Measurements from ENCODE around the gene SPTBN4. TPM values are rescaled to one million over a fixed set of nuclear protein-coding genes. Genes with fewer than 3 reads are reported as not detected.
"Not testable (repeated sequence)": the region's sequence is repeated elsewhere in the genome, so short reads cannot be mapped to it uniquely, and the experiment has no call there.

The SPTBN4 gene
- total RNA-seq, 5 donors from 2014 or later (not counting 1 experiment from before 2014, with no cell fraction given), result 0.37 to 1.2 (median 0.66) TPM

GRCh38 chr19:40497214-40497613 is 30.4 kb downstream of the SPTBN4 start:
- Histone ChIP-seq H3K4me1 (ENCODE audit: control insufficient read depth in 1 of 2, extremely low read depth in 1 of 2, insufficient read depth in 2 of 2, low read length in 2 of 2) (no peaks in the 10 kb centered on the region), H3K4me3 (ENCODE audit: control insufficient read depth in 1 of 2, extremely low read depth in 1 of 2, low read length in 1 of 2) (no peak overlapping the region), H3K36me3 (ENCODE audit: control insufficient read depth in 2 of 2, extremely low read depth in 1 of 2, insufficient read depth in 1 of 2, low read length in 1 of 2) (no peaks in the 10 kb centered on the region), H3K9me3 (no peaks in the 10 kb centered on the region), H3K27me3 (replicated peaks in 1 of 2; ENCODE audit: control insufficient read depth in 2 of 2, extremely low read depth in 1 of 2, insufficient read depth in 2 of 2, low read length in 1 of 2) (peaks cover 0 to 27% of the 10 kb centered on the region in 2 experiments), H3K27ac (ENCODE audit: low read length) (no peak overlapping the region)
- CTCF ChIA-PET, result no interaction called here
- ATAC-seq (replicated peaks in 1 of 4) (no peak), DNase-seq (no peak)
- H3K4me1 Mint-ChIP-seq, result no peaks in the 10 kb centered on the region
- no peaks in the 10 kb centered on the region for H3K36me3 Mint-ChIP-seq
- POLR2A ChIA-PET, result no interaction called here
- no peak overlapping the region for H3K4me3 Mint-ChIP-seq
- H3K9me3 Mint-ChIP-seq, result no peaks in the 10 kb centered on the region
- peaks cover 12 to 19% of the 10 kb centered on the region in 2 donors for H3K27me3 Mint-ChIP-seq
- H3K27ac Mint-ChIP-seq, result no peak overlapping the region
- 87% methylated on average over 12 of the region's 12 CpGs for WGBS (ENCODE audit: insufficient coverage)

GRCh38 chr19:40499320-40499719 is 32.5 kb downstream of the SPTBN4 start:
- H3K4me3 Mint-ChIP-seq, result no peak overlapping the region
- no peaks in the 10 kb centered on the region for H3K9me3 ChIP-seq
- WGBS (ENCODE audit: insufficient coverage), result 90% methylated on average over 3 of the region's 5 CpGs
- no peaks in the 10 kb centered on the region for H3K4me1 ChIP-seq (ENCODE audit: control insufficient read depth in 1 of 2, extremely low read depth in 1 of 2, insufficient read depth in 2 of 2, low read length in 2 of 2)
- H3K9me3 Mint-ChIP-seq, result no peaks in the 10 kb centered on the region
- ATAC-seq (replicated peaks in 1 of 4), result no peak
- H3K36me3 Mint-ChIP-seq, result no peaks in the 10 kb centered on the region
- no peaks in the 10 kb centered on the region for H3K36me3 ChIP-seq (ENCODE audit: control insufficient read depth in 2 of 2, extremely low read depth in 1 of 2, insufficient read depth in 1 of 2, low read length in 1 of 2)
- H3K4me3 ChIP-seq (ENCODE audit: control insufficient read depth in 1 of 2, extremely low read depth in 1 of 2, low read length in 1 of 2), result no peak overlapping the region
- ChIA-PET CTCF (interaction anchor here in 1 of 2 donors (0.7 kb wide), 1 partner anchor 361 kb away, joined by 5 read pairs; no protein-coding TSS in a partner anchor), POLR2A (no interaction called here)
- DNase-seq, result no peak
- H3K27ac ChIP-seq (ENCODE audit: low read length), result no peak overlapping the region
- H3K27ac Mint-ChIP-seq, result no peak overlapping the region
- H3K27me3 Mint-ChIP-seq, result peaks cover 9 to 21% of the 10 kb centered on the region in 2 donors
- H3K4me1 Mint-ChIP-seq, result no peaks in the 10 kb centered on the region
- H3K27me3 ChIP-seq (replicated peaks in 1 of 2; ENCODE audit: control insufficient read depth in 2 of 2, extremely low read depth in 1 of 2, insufficient read depth in 2 of 2, low read length in 1 of 2), result peaks cover 0 to 40% of the 10 kb centered on the region in 2 experiments

GRCh38 chr19:40500678-40501530 is 34.1 kb downstream of the SPTBN4 start:
- H3K4me1 ChIP-seq (ENCODE audit: control insufficient read depth in 1 of 2, extremely low read depth in 1 of 2, insufficient read depth in 2 of 2, low read length in 2 of 2); ATAC-seq (replicated peaks in 1 of 4); H3K4me3 Mint-ChIP-seq; H3K27ac Mint-ChIP-seq; H3K27ac ChIP-seq (ENCODE audit: low read length); H3K36me3 Mint-ChIP-seq; H3K9me3 ChIP-seq; H3K36me3 ChIP-seq (ENCODE audit: control insufficient read depth in 2 of 2, extremely low read depth in 1 of 2, insufficient read depth in 1 of 2, low read length in 1 of 2); H3K9me3 Mint-ChIP-seq; H3K4me3 ChIP-seq (ENCODE audit: control insufficient read depth in 1 of 2, extremely low read depth in 1 of 2, low read length in 1 of 2); H3K4me1 Mint-ChIP-seq; DNase-seq: not testable (repeated sequence)
- 60% methylated on average over 3 of the region's 8 CpGs for WGBS (ENCODE audit: insufficient coverage)
- H3K27me3 ChIP-seq (replicated peaks in 1 of 2; ENCODE audit: control insufficient read depth in 2 of 2, extremely low read depth in 1 of 2, insufficient read depth in 2 of 2, low read length in 1 of 2), result peaks cover 0 to 37% of the 10 kb centered on the region in 2 experiments
- H3K27me3 Mint-ChIP-seq, result peaks cover 6 to 12% of the 10 kb centered on the region in 2 donors
- CTCF ChIA-PET, result interaction anchor here in 1 of 2 donors (1.1 kb wide), 1 partner anchor 36 kb away, joined by 3 read pairs; no protein-coding TSS in a partner anchor
- POLR2A ChIA-PET, result interaction anchor here in 1 of 2 donors (0.6 to 0.7 kb wide), 2 partner anchors 86 to 99 kb away, joined by 4 read pairs; no protein-coding TSS in a partner anchor

- H3K27me3 ChIP-seq (replicated peaks in 1 of 2; ENCODE audit: control insufficient read depth in 2 of 2, extremely low read depth in 1 of 2, insufficient read depth in 2 of 2, low read length in 1 of 2), result peaks cover 0 to 41% of the 10 kb centered on the region in 2 experiments
- H3K27ac ChIP-seq (ENCODE audit: low read length), result no peak overlapping the region
- no peak for DNase-seq
- WGBS (ENCODE audit: insufficient coverage), result no CpG with 5 or more reads among the region's 4 CpGs
- H3K27me3 Mint-ChIP-seq, result peaks cover 6 to 12% of the 10 kb centered on the region in 2 donors
- no peaks in the 10 kb centered on the region for H3K36me3 ChIP-seq (ENCODE audit: control insufficient read depth in 2 of 2, extremely low read depth in 1 of 2, insufficient read depth in 1 of 2, low read length in 1 of 2)
- ATAC-seq (replicated peaks in 1 of 4), result no peak
- H3K9me3 Mint-ChIP-seq, result no peaks in the 10 kb centered on the region
- no peaks in the 10 kb centered on the region for H3K36me3 Mint-ChIP-seq
- ChIA-PET CTCF (interaction anchor here in 1 of 2 donors (1.1 kb wide), 1 partner anchor 37 kb away, joined by 3 read pairs; no protein-coding TSS in a partner anchor), POLR2A (no interaction called here)
- no peaks in the 10 kb centered on the region for H3K4me1 ChIP-seq (ENCODE audit: control insufficient read depth in 1 of 2, extremely low read depth in 1 of 2, insufficient read depth in 2 of 2, low read length in 2 of 2)
- no peaks in the 10 kb centered on the region for H3K9me3 ChIP-seq
- no peak overlapping the region for H3K4me3 Mint-ChIP-seq
- no peak overlapping the region for H3K4me3 ChIP-seq (ENCODE audit: control insufficient read depth in 1 of 2, extremely low read depth in 1 of 2, low read length in 1 of 2)
- no peak overlapping the region for H3K27ac Mint-ChIP-seq
- H3K4me1 Mint-ChIP-seq, result peaks cover 0 to 6% (median 0%) of the 10 kb centered on the region in 3 donors
Measured at GRCh38 chr19:40501599-40501998, 34.8 kb downstream of the SPTBN4 start.

- no peak overlapping the region for H3K27ac ChIP-seq (ENCODE audit: low read length)
- H3K36me3 ChIP-seq (ENCODE audit: control insufficient read depth in 2 of 2, extremely low read depth in 1 of 2, insufficient read depth in 1 of 2, low read length in 1 of 2), result no peaks in the 10 kb centered on the region
- ATAC-seq (replicated peaks in 1 of 4) (no peak), DNase-seq (no peak)
- no peak overlapping the region for H3K27ac Mint-ChIP-seq
- no peak overlapping the region for H3K4me3 ChIP-seq (ENCODE audit: control insufficient read depth in 1 of 2, extremely low read depth in 1 of 2, low read length in 1 of 2)
- no peaks in the 10 kb centered on the region for H3K9me3 Mint-ChIP-seq
- ChIA-PET CTCF (interaction anchor here in 1 of 2 donors (0.5 to 1.1 kb wide), 2 partner anchors 37 to 805 kb away, joined by 3 to 4 read pairs; no protein-coding TSS in a partner anchor), POLR2A (no interaction called here)
- H3K27me3 ChIP-seq (replicated peaks in 1 of 2; ENCODE audit: control insufficient read depth in 2 of 2, extremely low read depth in 1 of 2, insufficient read depth in 2 of 2, low read length in 1 of 2), result peaks cover 0 to 40% of the 10 kb centered on the region in 2 experiments
- no peak overlapping the region for H3K4me3 Mint-ChIP-seq
- peaks cover 6 to 12% of the 10 kb centered on the region in 2 donors for H3K27me3 Mint-ChIP-seq
- H3K36me3 Mint-ChIP-seq, result no peaks in the 10 kb centered on the region
- peaks cover 0 to 6% (median 0%) of the 10 kb centered on the region in 3 donors for H3K4me1 Mint-ChIP-seq
- WGBS (ENCODE audit: insufficient coverage), result 89% methylated on average over 13 of the region's 13 CpGs
- no peaks in the 10 kb centered on the region for H3K4me1 ChIP-seq (ENCODE audit: control insufficient read depth in 1 of 2, extremely low read depth in 1 of 2, insufficient read depth in 2 of 2, low read length in 2 of 2)
- no peaks in the 10 kb centered on the region for H3K9me3 ChIP-seq
Measured at GRCh38 chr19:40502081-40502480, 35.3 kb downstream of the SPTBN4 start.

- CTCF ChIA-PET, result interaction anchor here in 1 of 2 donors (0.5 kb wide), 1 partner anchor 804 kb away, joined by 4 read pairs; no protein-coding TSS in a partner anchor
Measured at GRCh38 chr19:40502647-40503319, 36.0 kb downstream of the SPTBN4 start.

More at GRCh38 chr19:40502647-40503319, 36.0 kb downstream of the SPTBN4 start:
- no peaks in the 10 kb centered on the region for H3K9me3 ChIP-seq
- peaks cover 0 to 6% (median 0%) of the 10 kb centered on the region in 3 donors for H3K4me1 Mint-ChIP-seq
- H3K4me3 Mint-ChIP-seq, result no peak overlapping the region
- ATAC-seq (replicated peaks in 1 of 4), result no peak
- H3K27me3 ChIP-seq (replicated peaks in 1 of 2; ENCODE audit: control insufficient read depth in 2 of 2, extremely low read depth in 1 of 2, insufficient read depth in 2 of 2, low read length in 1 of 2), result peaks cover 0 to 38% of the 10 kb centered on the region in 2 experiments
- no peak for DNase-seq
- H3K36me3 ChIP-seq (ENCODE audit: control insufficient read depth in 2 of 2, extremely low read depth in 1 of 2, insufficient read depth in 1 of 2, low read length in 1 of 2), result no peaks in the 10 kb centered on the region
- no peak overlapping the region for H3K4me3 ChIP-seq (ENCODE audit: control insufficient read depth in 1 of 2, extremely low read depth in 1 of 2, low read length in 1 of 2)
- WGBS (ENCODE audit: insufficient coverage), result 78% methylated on average over 5 of the region's 6 CpGs
- H3K27me3 Mint-ChIP-seq, result peaks cover 6 to 12% of the 10 kb centered on the region in 2 donors
- POLR2A ChIA-PET, result no interaction called here
- H3K9me3 Mint-ChIP-seq, result no peaks in the 10 kb centered on the region
- no peak overlapping the region for H3K27ac Mint-ChIP-seq
- no peaks in the 10 kb centered on the region for H3K4me1 ChIP-seq (ENCODE audit: control insufficient read depth in 1 of 2, extremely low read depth in 1 of 2, insufficient read depth in 2 of 2, low read length in 2 of 2)
- no peaks in the 10 kb centered on the region for H3K36me3 Mint-ChIP-seq
- no peak overlapping the region for H3K27ac ChIP-seq (ENCODE audit: low read length)

Measured in T-cell (primary cell).